NCI-H1417 (cell line): ENCODE results near the gene AHSG.

Experiments used
- DNase-seq, 3 experiments: peaks; one replicate each; lab custom pipeline; 2025; lab: John Stamatoyannopoulos, UW

AHSG gene

GRCh38 chr3:186593862-186594261 is 19.0 kb upstream of the AHSG start:
- DNase-seq: no peak

GRCh38 chr3:186594591-186595113 is 18.2 kb upstream of the AHSG start:
- DNase-seq: no peak

- DNase-seq: no peak
Measured at GRCh38 chr3:186596568-186597287, 16.1 kb upstream of the AHSG start.

GRCh38 chr3:186598108-186598784 is 14.6 kb upstream of the AHSG start:
- DNase-seq: no peak

GRCh38 chr3:186598794-186599141 is 14.1 kb upstream of the AHSG start:
- no peak for DNase-seq

GRCh38 chr3:186599142-186599784 is 13.6 kb upstream of the AHSG start:
- no peak for DNase-seq

GRCh38 chr3:186599785-186600166 is 13.1 kb upstream of the AHSG start:
- no peak for DNase-seq

GRCh38 chr3:186600896-186601295 is 12.0 kb upstream of the AHSG start:
- no peak for DNase-seq

- no peak for DNase-seq
Measured at GRCh38 chr3:186603159-186603558, 9.7 kb upstream of the AHSG start.

GRCh38 chr3:186605078-186605477 is 7.8 kb upstream of the AHSG start:
- DNase-seq: no peak

GRCh38 chr3:186605561-186606545 is 7.0 kb upstream of the AHSG start:
- DNase-seq: no peak

- DNase-seq: no peak
Measured at GRCh38 chr3:186608624-186609215, 4.1 kb upstream of the AHSG start.

GRCh38 chr3:186609247-186609868 is 3.5 kb upstream of the AHSG start:
- DNase-seq: no peak

GRCh38 chr3:186612065-186612464 is 795 bp upstream of the AHSG start:
- no peak for DNase-seq

- peak in 1 of 3 experiments; percentile 40 for DNase-seq
Measured at GRCh38 chr3:186613637-186614265, 891 bp downstream of the AHSG start.

GRCh38 chr3:186614266-186614596 is 1.4 kb downstream of the AHSG start:
- no peak for DNase-seq

GRCh38 chr3:186614597-186615483 is 2.0 kb downstream of the AHSG start:
- DNase-seq: peak; percentile 79 to 94 (median 88)

GRCh38 chr3:186616299-186616617 is 3.4 kb downstream of the AHSG start:
- DNase-seq: no peak

- DNase-seq: peak; percentile 66 to 83 (median 83)
Measured at GRCh38 chr3:186617036-186617946, 4.4 kb downstream of the AHSG start.
